ENCODE measurements around the gene FXYD5. TPM values are rescaled to one million over a fixed set of nuclear protein-coding genes. Genes with fewer than 3 reads are reported as not detected.
"Not testable (repeated sequence)": the region's sequence is repeated elsewhere in the genome, so short reads cannot be mapped to it uniquely, and the experiment has no call there.

FXYD5 gene
- total RNA-seq, 2 experiments from 2014 or later = 455 to 524 TPM

DNA sequence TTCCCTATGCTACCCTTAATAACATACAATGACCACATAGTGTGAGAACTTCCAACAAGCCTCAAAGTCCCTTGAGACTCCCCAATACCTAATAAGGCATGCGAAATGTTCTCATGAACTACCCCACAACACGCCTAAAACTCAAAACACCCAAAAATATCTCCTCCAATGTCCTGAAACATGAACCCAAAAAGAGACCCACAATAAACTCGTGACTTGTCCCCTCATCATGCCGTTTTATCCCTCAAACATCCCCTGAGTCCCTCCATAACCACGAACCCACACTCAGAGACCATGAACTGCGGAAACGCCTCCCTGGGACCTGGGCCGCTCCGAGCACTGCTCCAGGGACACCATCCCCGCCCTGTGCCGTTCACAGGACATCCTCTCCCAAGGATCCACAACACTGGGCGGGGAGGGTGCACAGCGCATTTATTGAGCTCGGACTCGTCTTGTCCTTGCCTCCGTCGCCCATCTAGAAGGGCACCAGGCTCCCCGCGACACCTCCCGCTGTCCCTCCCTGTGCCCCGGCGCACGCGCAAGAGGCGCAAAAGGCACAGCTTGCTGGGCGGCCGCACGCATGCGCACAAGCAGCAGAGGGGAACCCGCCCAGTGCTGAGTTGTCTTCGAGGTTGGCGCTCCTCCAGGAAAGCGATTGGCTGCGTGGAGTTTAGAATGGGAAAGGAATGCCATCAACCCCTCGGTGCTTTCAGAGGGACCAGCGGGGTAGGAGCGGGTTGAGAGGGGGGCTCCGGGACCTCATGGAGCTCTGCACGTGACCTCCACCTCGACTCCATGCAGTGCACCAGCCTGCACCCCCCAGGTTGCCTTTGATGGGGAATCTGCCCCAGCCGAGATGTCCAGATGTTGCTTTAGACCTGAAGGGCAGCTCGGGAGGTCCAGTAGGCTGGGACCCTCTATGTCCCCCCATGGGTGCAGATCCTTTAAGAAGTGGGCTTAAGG, 30.2 kb upstream of the FXYD5 start:
- Mint-ChIP-seq H3K4me3 (peak overlapping the region; percentile 55), H3K4me1 (peaks cover 16% of the 10 kb centered on the region), H3K9me3 (no peaks in the 10 kb centered on the region), H3K36me3 (ENCODE audit: low read depth) (no peaks in the 10 kb centered on the region), H3K27ac (peak overlapping the region; percentile 66), H3K27me3 (no peaks in the 10 kb centered on the region)
- ChIA-PET CTCF (interaction anchor here (1.0 to 4.9 kb wide), 4 partner anchors 11 to 30 kb away, joined by 3 to 28 read pairs (median 4); partner anchors contain the start of genes FXYD5 and LGI4), POLR2A (no interaction called here)
- DNase-seq = peak; percentile 86

DNA sequence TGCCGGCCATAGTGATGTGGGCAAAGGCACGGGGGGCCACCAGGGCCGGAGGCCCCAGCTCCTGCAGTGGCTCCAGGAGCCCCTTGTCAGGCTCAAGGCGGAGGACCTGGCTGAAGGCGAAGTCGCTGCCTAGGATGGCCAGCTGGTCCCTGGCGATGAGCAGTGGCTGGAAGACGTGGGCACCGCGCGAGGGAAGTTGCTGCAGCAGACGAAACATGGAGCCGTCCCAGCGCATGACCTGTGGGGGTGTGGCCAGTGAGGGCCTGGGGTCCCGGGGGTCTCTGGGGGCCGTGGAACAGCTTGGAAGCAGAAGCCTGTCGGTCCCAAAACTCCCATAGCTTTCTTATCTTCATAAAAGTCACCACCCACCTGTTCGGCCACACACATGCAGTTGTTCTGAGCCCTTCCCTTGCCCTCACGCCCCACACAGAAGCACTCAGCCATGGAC, 29.2 kb upstream of the FXYD5 start:
- H3K4me3 Mint-ChIP-seq = no peak overlapping the region

DNA sequence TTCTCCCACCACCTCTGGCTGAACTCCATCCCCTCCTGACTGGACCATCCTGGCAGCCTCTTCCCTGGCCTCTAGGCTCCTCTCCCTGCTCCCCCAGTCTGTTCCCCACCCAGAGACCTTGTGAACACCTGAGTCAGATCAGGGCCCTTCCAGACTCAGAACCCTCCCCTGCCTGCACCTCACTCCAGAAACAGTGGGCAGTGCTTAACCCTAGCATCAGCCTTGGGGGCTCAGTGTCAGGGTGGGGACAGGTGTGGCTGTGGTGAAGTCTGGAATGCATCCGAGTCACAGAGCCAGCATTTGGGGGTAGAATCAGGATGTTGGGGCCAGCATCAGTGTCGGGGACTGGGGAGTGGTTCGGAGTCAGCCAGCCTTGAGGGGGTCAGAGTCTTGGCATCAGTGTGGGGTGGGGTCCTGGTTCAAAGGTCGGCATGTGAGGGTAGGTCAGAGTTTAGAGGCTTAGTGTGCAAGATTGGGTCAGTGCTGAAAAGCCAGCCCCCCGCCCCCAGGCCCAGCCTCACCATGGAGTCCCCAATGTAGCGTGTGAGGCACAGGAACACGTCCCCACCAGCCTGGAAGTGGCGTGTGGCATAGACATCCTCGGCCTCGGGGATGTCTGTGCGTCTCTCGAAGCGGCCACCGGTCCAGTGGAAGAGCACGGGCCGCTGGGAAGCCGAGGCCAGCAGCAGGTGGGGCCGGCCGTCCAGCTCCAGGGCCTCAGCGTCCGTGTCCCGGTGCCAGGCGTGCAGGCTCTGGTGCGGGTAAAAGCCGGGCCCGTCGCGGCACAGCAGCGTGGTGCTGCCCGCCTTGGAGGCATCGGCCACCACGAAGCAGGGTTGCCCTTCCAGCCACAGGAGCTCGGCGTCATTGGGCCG, 28.5 kb upstream of the FXYD5 start:
- Mint-ChIP-seq H3K36me3 (ENCODE audit: low read depth) (no peaks in the 10 kb centered on the region), H3K4me3 (no peak overlapping the region), H3K27ac (no peak overlapping the region), H3K4me1 (peaks cover 16% of the 10 kb centered on the region), H3K9me3 (no peaks in the 10 kb centered on the region), H3K27me3 (no peaks in the 10 kb centered on the region)
- DNase-seq = no peak
- ChIA-PET CTCF (interaction anchor here (0.5 to 4.9 kb wide), 3 partner anchors 10 to 82 kb away, joined by 4 to 28 read pairs (median 4); partner anchors contain the start of gene LGI4), POLR2A (no interaction called here)

More for the DNA sequence above, 29.2 kb upstream of the FXYD5 start:
- H3K27me3 Mint-ChIP-seq = no peaks in the 10 kb centered on the region
- no peak overlapping the region for H3K27ac Mint-ChIP-seq
- peaks cover 16% of the 10 kb centered on the region for H3K4me1 Mint-ChIP-seq
- no peaks in the 10 kb centered on the region for H3K9me3 Mint-ChIP-seq
- POLR2A ChIA-PET = no interaction called here
- no peak for DNase-seq
- no peaks in the 10 kb centered on the region for H3K36me3 Mint-ChIP-seq (ENCODE audit: low read depth)
- CTCF ChIA-PET = interaction anchor here (0.5 to 4.9 kb wide), 4 partner anchors 11 to 29 kb away, joined by 3 to 28 read pairs (median 4); partner anchors contain the start of gene LGI4

DNA sequence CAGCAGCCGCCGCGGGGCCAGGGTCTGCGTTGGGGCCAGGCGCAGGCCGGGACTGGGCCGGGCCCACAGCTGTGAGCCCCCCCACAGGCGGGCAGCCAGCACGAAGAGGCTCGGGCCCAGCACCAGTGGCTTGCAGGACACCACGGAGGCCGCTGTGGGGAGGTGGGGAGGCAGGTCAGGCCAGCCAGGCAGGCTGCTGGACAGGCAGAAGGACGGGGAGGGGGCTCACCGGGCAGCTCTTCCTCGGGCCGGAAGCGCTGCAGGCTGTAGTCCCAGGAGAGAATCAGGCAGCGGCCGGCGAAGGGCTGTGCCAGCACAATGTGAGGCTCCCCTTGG, 27.9 kb upstream of the FXYD5 start:
- Mint-ChIP-seq H3K4me3 (no peak overlapping the region), H3K36me3 (ENCODE audit: low read depth) (no peaks in the 10 kb centered on the region), H3K27me3 (no peaks in the 10 kb centered on the region), H3K4me1 (peaks cover 15% of the 10 kb centered on the region), H3K27ac (no peak overlapping the region), H3K9me3 (no peaks in the 10 kb centered on the region)
- ChIA-PET CTCF (interaction anchor here (1.7 to 4.9 kb wide), 2 partner anchors 9 to 83 kb away, joined by 4 to 28 read pairs; partner anchors contain the start of gene LGI4), POLR2A (no interaction called here)
- no peak for DNase-seq

GRCh38 chr19:35127871-35128270, 26.7 kb upstream of the FXYD5 start:
- H3K36me3 Mint-ChIP-seq (ENCODE audit: low read depth) = no peaks in the 10 kb centered on the region
- H3K9me3 Mint-ChIP-seq = no peaks in the 10 kb centered on the region
- CTCF ChIA-PET = interaction anchor here (0.6 to 4.9 kb wide), 4 partner anchors 8 to 29 kb away, joined by 3 to 28 read pairs (median 4); partner anchors contain the start of genes FXYD5 and LGI4
- POLR2A ChIA-PET = no interaction called here
- peaks cover 14% of the 10 kb centered on the region for H3K4me1 Mint-ChIP-seq
- no peak overlapping the region for H3K27ac Mint-ChIP-seq
- DNase-seq = no peak
- no peaks in the 10 kb centered on the region for H3K27me3 Mint-ChIP-seq
- no peak overlapping the region for H3K4me3 Mint-ChIP-seq

DNA sequence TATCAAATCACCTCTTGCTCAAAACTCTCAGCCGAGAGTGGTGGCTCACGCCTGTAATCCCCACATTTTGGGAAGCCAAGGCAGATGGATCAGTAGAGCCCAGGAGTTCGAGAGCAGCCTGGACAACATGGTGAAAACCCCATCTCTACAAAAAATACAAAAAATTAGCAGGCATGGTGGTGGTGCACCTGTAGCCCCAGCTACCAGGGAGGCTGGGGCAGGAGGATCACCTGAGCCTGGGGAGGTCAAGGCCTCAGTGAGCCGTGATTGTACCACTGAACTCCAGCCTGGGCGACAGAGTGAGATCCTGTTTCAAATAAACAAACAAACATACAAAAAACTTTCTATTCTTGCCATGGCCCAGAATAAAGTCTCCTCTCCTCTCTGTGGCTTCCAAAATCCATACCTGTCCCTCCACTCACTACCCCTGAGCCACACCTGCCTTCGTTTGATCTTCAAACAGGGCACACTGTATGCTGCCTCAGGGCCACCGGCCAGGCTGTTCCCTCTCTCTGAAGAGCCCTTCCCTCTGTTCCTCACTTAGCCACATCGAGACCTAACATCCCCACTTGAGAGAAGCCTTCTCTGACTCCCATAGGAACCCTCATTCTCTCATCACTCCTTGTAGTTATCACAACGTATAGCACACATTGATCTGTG, 26.0 kb upstream of the FXYD5 start:
- H3K27ac Mint-ChIP-seq = no peak overlapping the region
- ChIA-PET POLR2A (no interaction called here), CTCF (interaction anchor here (0.6 to 0.8 kb wide), 2 partner anchors 13 to 30 kb away, joined by 3 to 5 read pairs; no protein-coding TSS in a partner anchor)
- no peaks in the 10 kb centered on the region for H3K36me3 Mint-ChIP-seq (ENCODE audit: low read depth)
- DNase-seq = no peak
- H3K27me3 Mint-ChIP-seq = no peaks in the 10 kb centered on the region
- H3K4me1 Mint-ChIP-seq = peaks cover 14% of the 10 kb centered on the region
- H3K4me3 Mint-ChIP-seq = no peak overlapping the region
- no peaks in the 10 kb centered on the region for H3K9me3 Mint-ChIP-seq

DNA sequence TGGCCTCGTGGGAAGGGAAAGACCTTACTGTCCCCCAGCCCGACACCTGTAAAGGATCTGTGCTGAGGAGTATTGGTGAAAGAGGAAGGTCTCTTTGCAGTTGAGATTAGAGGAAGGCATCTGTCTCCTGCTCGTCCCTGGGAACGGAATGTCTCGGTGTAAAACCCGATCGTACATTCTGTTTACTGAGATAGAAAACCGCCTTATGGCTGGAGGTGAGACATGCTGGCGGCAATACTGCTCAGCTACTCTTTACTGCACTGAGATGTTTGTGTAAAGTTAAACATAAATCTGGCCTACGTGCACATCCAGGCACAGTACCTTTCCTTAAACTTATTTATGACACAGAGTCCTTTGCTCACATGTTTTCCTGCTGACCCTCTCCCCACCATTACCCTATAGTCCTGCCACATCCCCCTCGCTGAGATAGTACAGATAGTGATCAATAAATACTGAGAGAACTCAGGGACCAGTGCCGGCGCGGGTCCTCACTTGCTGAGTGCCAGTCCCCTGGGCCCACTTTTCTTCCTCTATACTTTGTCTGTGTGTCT, 24.7 kb upstream of the FXYD5 start:
- H3K27ac Mint-ChIP-seq; H3K27me3 Mint-ChIP-seq; H3K4me3 Mint-ChIP-seq; H3K36me3 Mint-ChIP-seq (ENCODE audit: low read depth); H3K9me3 Mint-ChIP-seq; DNase-seq; CTCF ChIA-PET; H3K4me1 Mint-ChIP-seq: not testable (repeated sequence)
- POLR2A ChIA-PET = interaction anchor here (0.6 kb wide), 1 partner anchor 46 kb away, joined by 4 read pairs; no protein-coding TSS in a partner anchor

DNA sequence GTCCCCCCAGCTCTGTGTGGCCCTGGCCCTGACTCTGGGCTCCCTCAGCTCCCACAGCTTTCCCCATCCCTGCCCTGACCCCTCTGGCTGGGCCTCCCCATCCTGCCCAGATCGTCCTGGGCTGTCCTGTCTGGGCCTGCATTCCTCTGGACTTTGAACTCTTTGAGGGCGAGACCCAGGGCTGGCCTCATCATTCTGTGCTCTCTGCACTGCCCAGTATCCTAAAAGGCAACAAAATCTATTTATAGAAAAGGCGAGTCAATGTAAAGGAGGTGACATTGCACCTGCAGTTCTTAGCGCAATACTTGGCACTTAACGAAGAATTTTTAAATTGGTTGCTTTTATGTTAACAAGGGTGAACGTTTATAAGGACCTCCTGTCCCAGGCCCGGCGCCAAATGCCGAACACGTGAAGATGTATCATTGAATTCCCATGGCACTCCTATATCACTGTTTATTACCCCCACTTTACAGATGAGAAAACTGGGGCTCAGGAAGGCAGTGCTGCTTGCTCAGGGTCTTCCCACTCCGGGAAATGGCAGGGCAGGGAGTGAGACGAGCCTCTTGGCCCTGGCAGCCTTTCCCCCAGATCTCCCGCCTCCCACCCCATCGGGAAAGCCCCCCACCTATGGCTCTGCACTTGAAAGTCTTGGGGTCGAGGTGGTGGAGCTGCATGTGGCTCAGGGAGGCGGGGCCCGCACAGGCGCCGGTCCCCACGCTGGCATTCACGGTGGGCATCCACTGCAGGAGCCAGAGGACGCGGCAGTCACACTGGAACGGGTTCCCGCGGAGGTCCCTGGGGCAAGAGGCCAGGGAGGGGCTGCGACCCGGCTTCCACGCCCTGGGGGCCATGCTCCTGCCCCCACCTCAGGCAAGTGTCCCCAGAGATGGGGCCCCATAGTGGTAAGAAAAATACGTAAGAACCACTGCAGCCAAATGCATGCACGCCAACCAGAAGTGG, 23.5 kb upstream of the FXYD5 start:
- POLR2A ChIA-PET = no interaction called here
- Mint-ChIP-seq H3K36me3 (ENCODE audit: low read depth) (no peaks in the 10 kb centered on the region), H3K4me1 (peaks cover 8% of the 10 kb centered on the region), H3K9me3 (no peaks in the 10 kb centered on the region), H3K27me3 (no peaks in the 10 kb centered on the region), H3K4me3 (no peak overlapping the region), H3K27ac (no peak overlapping the region)
- no peak for DNase-seq
- CTCF ChIA-PET = no interaction called here

DNA sequence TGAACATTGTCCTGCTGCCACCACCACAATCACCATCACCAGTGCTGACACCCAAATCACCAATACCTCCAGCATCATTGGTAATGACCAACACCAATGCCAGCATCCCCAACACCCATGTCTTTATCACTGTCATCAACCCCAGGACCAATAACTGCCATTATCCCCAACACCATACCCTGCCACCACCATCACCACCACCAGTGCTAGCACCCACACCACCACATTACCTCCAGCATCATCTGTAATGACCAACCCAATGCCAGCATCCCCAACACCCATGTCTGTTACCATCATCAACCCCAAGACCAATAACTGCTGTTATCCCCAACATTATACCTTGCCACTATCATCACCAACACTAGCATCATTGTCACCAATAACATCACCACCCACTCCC, 22.3 kb upstream of the FXYD5 start:
- Mint-ChIP-seq H3K27ac (no peak overlapping the region), H3K4me3 (no peak overlapping the region), H3K4me1 (peaks cover 8% of the 10 kb centered on the region), H3K27me3 (peaks cover 3% of the 10 kb centered on the region), H3K36me3 (ENCODE audit: low read depth) (no peaks in the 10 kb centered on the region), H3K9me3 (no peaks in the 10 kb centered on the region)
- ChIA-PET CTCF (no interaction called here), POLR2A (no interaction called here)
- DNase-seq = no peak

DNA sequence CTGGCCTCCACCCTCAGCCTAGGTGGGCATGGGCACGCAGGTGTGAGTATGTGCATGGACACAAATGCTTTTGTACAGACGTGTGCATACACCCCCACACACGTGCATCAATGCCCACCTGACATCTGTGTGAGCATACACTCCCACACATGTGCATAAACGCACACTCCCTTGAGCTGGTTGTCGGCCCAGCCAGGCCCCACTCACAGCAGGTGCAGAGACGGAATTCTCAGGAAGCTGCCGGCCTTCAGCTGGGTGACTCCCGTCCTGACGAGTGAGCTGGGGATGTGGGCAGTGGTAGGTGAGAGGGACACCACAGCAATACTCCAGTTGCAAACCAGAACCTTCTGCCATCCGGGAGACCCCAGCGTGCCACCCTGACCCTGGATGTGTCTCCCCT, 20.7 kb upstream of the FXYD5 start:
- no peaks in the 10 kb centered on the region for H3K36me3 Mint-ChIP-seq (ENCODE audit: low read depth)
- CTCF ChIA-PET = interaction anchor here (2.4 kb wide), 1 partner anchor 59 kb away, joined by 7 read pairs; no protein-coding TSS in a partner anchor
- no peak overlapping the region for H3K27ac Mint-ChIP-seq
- no peak for DNase-seq
- no peaks in the 10 kb centered on the region for H3K9me3 Mint-ChIP-seq
- peaks cover 8% of the 10 kb centered on the region for H3K4me1 Mint-ChIP-seq
- POLR2A ChIA-PET = no interaction called here
- H3K27me3 Mint-ChIP-seq = peaks cover 10% of the 10 kb centered on the region
- H3K4me3 Mint-ChIP-seq = no peak overlapping the region

DNA sequence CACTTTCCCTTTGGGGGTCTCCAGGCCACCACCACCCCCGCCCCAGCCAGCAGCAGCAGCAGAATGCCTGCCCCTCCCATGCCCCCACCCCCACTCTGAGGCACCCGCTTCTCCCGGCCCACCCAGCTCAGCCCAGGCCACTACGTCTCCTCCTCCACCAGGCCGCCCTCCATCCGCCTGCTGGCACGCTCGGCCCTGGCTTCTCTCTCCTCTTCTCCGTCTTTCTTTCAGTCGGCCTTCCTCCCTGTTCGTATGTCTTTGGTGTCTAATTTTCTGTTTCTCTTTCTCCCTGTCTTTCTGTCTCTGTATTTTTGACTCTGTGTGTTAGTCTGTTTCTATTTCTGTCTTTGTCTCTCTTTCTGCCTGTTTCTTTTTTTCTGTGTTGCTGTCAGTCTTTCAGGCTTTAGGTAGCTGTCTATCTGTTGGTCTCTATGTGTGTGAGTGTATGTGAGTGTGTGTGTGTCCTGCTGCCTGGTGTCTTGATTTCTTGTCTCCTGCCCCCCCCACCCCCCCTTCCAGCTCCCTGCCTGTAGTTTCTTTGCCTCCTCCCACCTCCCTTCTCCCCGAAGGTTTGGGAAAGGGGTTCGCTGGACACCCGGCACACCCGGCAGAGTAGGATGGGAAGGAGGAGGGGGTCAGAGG, 19.8 kb upstream of the FXYD5 start, which contains the start of gene LGI4:
Gene LGI4, minus strand, starts transcription at position 459 of the 642 bp plus-strand sequence. Its CDS starts 379 bp downstream, at position 80.
- no peak within 1 kb of the TSS for H3K27ac Mint-ChIP-seq
- no peaks in the 10 kb centered on the region for H3K9me3 Mint-ChIP-seq
- H3K36me3 Mint-ChIP-seq (ENCODE audit: low read depth) = no peaks in the 10 kb centered on the region
- H3K27me3 Mint-ChIP-seq = peaks cover 10% of the 10 kb centered on the region
- peaks cover 8% of the 10 kb centered on the region for H3K4me1 Mint-ChIP-seq
- no peak within 1 kb of the TSS for H3K4me3 Mint-ChIP-seq
- ChIA-PET POLR2A (no interaction called here), CTCF (interaction anchor here (0.7 to 3.6 kb wide), 8 partner anchors 9 to 90 kb away, joined by 3 to 28 read pairs (median 6); no protein-coding TSS in a partner anchor)
- no peak for DNase-seq

Data from activated CD4-positive, alpha-beta T cell treated with anti-CD3 and anti-CD28 coated beads, Interleukin-2, amount 10 ng/mL, durations not matched to agents 7 days and 5 days (primary cell).